Muscle of back (tissue), 11 donors: ENCODE results near the gene IL17RD. TPM values are rescaled to one million over a fixed set of nuclear protein-coding genes. Genes with fewer than 3 reads are reported as not detected.

Experiments used
- DNase-seq, 3 donors: peaks; one replicate each; pipeline versions ENCODE4 v3.0.0 to v3.0.0-alpha.2; 2013
- polyA plus RNA-seq, 10 donors: library from polyadenylated mRNA; unstranded; fragments of 120-200 nt; gene quantifications; one replicate each; pipeline ENCODE4 v1.2.1, GENCODE V29; 2013; ENCODE audit not compliant: insufficient read length in 10 of 10

Gene IL17RD
- polyA plus RNA-seq, 10 donors: 22.6 to 36.7 (median 29.0) TPM

DNA sequence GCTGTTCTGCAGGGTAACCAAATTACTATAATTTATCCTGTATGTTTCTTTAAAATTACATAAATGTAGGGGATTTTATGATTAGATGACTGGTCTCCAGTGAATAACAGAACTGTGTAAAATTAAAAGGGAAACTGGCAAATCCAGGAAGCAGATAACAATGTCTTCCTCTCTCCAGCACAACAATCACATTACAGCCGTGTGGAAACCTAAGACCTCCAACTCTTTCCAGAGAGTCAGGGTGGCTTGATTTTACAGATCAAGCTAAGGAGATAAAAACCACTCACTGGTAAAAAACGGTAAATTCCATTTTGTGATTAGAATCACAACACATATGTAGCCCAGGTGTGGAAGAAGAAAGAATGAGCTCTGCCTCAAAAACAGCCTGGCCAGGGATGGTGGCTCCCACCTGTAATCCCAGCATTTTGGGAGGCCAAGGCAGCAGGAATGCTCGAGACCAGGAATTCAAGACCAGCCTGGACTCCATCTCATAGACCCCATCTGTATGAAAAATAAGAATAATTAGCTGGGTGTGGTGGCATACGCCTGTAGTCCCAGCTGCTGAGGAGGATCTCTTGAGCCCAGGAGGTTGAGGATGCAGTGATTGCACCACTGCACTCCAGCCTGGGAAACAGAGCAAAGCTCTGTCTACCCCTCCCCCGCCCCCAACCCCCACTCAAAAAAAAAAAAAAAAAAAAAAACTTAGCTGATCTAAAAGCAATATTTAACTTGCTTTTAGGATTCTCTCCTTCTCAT lies 29.0 kb downstream of the IL17RD start:
- DNase-seq: no peak

DNA sequence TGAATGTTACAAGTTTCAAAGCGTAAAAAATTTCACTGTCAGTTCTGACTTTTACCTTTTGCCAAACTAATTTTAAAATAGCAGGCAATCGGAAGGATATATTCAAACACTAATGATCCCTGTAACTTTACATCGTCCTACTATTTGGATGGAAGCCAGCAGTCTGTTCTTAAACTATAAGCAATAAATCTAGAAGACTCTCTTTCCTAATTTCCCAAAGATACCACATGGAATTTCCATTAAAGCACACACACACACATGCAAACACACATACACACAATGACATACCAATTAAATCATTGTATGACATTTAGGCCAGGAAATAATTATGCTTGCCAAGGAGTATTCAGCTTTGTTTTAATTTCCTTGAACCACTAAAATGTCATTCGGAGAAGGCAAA lies 32.0 kb downstream of the IL17RD start:
- DNase-seq: peak in 1 of 3 donors; percentile 67

DNA sequence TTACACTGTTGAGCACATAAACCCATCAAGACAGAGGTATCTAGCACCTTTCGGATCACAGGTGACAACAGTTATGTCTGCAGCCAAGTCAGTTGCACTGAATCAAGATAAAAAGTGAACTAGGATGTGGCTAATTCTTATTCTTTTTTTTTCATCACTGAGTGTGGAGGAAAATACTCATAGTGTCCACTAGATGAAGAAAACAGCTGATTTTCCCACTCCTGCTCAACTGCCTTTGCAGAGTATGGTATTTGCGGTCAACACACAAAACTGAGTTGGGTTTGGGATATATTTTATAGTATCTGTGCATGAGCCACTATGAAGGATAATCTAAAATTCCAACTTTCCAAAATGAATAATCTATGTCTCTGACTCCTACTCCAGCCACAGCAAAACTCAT lies 32.5 kb downstream of the IL17RD start:
- DNase-seq: peak in 1 of 3 donors; percentile 63

DNA sequence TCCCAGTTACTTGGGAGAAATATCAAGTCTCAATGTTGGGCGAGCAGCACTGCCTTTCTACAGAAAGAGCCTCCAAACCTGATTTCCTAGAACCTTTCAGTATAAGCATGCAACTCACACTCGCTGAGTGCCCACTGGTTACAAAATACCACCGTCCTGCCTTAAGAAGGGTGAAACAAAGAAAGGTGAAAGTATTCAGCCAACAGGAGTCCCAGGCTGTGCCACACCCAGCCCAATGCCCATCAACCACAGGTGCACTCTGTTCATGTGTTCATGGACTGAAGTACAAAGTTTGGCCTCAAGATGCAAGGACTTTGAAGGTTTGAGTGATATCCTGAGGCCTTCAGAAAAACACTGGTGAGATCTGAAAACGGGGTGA lies 34.0 kb downstream of the IL17RD start:
- DNase-seq: no peak

DNA sequence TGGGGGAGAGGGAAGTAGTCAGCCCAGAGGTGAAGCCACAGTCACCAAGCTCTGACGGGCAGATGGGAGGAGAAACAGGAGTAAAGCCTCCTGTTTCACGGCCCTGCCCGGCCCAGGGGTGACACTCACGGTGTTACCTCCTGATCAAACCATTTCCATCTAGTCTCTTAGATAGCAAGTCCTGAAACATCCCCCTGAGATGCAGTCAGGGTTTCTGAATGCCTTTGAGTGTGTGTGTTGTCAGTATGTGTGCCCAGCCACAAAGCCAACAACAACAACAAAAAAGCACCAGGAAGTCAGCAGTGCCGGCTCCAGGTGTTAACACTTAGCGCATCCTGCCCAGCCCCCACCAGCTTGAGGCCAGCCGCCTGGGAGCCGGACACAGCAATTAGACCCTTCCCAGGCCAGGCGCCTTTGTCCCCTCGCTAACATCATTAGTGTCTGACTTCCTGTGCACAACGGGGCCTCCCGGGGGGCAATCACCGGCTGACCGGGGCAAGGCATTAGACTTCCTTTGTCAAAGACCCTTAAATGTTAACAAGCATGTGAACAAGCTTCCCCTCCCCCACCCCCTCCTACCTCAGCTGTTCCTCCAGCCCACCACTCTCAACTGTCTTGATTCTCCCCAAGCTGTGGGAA lies 34.5 kb downstream of the IL17RD start:
- peak in 1 of 3 donors; percentile 67 for DNase-seq

DNA sequence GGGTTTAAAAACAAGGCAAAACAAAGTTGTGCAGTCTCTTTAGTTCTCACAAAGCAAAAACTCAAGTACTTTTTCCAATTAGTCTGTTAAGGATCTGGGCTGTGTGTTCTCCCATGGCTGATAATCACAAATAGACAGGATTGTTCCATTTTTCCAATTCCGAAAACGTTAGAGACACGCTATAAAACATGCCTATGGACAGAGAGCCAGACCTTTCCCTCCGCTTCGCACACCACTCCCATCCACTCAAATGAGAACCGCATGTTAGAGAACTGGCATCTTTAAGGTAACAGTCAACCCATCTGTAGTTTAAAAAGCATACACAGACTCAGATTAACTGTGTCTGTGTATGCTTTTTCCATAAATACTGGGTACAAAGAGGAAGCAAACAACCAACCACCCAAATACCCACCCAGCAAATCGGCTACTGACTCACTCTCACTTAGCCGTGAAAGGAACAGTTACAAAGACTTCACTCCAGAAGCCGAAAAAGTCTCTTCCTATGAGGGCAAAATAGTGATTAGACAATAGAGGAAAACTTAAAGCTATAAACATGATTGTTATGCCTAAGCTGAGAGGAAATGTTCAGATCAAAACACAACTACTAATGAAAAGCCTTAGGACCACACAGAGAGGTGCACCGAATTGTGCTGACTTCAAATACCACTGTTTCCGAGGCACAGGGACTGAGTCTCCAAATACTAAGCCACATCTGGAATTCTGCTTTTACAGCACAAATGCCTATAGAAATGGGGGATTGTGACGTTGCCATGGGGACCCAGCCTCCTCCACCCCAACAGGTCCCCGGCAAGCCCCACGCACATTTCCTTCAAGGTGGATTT lies 36.1 kb downstream of the IL17RD start:
- peak in 2 of 3 donors; percentile 64 to 85 for DNase-seq

DNA sequence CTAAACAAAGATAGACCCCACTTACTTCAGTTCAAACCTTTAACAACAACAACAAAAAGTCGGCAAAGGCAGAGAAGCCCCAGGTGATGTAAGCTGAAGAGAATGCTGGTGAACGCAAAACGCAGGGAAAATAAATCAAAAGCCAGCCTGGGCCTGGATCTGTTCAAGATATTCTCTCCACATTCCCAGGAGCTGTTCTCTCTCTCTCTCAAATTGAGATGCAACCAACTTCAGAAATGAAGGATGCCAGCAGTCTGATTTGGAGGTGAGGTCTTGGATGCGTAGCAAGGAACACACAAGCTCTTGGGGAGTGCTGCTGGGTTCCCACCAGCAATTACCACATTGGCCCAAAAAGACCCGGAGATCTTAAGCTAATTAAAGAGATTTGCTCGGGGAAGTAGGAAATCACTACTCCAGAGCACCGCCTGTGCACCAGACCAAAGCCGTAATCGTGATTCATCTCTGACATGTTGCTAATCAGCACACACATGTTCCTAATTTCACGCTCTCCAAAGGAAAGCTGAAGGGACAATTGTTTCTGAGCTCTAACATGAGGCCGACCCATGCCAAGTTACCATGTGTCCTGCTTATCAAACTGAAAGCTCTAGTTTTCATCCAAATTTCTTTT lies 37.1 kb downstream of the IL17RD start:
- DNase-seq: peak; percentile 67 to 88 (median 78)

DNA sequence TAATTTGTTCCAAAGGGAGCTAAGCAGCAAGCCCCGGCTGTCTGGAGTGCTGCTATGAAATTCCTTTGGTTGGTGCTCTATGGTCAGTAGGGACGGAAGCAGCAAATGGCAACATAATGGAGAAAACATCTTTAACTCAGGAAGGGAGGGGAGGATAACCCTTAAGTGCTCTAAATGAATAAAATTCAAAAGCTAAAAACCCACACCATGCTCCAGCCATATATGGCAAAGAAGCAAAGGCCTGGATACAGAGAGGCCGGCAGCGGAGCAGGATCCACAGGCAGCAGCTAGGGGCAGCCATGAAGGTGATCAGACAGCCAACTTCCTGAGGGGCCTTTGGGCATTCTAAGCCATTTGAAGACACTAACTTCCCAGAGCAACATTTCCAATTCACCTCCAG lies 38.9 kb downstream of the IL17RD start:
- DNase-seq: no peak

DNA sequence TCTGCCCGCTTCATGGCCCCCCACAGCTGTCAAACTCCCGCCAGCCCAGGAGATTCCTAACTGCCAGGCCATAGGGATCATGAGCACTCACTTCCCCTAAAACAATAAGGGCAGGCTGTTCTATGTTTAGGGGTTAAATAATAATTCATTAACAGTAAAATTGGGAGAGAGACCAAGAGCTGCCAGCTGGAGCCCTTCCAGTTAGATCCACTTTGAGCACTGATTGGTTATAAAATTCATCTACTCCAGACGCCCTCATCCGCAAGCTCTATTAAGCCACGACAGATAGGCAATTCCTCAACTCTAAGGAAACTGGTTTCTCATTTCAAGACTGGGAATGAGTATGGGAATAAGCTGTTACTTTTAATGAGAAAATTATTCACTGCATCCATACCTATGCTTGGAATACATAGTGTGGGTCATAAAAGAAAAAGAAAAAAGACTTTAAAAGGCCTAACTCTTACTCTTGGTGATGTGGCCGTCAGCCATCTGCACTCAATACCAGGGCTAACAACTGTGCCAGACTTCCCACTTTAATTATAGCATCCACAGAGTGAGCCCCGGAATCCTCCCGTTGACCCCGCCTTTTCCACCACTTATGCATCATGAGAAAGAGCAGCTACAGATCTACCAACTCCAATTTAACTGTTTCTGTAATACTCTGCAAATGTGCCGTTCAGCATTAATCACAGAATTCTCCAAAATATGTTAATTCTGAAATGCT lies 44.5 kb downstream of the IL17RD start:
- no peak for DNase-seq

DNA sequence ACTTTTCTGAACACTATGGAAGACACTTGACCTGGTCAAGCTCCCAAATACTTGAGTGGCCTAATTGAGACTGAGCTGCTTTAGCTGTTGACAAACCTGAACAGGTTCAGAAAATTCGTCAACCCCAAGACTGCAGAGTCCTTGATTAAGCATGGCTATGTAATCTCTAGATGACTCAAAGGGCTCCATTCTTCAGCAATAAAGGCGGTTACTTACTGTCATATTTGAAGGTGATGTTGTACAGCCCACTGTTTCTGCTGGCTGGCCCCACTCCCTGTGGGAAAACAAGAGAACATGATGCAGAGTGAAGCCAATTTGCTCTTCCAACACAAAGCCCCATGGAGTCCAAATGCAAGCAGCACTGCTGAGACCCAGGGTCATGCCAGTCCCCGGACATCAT lies 45.1 kb downstream of the IL17RD start:
- DNase-seq: no peak

DNA sequence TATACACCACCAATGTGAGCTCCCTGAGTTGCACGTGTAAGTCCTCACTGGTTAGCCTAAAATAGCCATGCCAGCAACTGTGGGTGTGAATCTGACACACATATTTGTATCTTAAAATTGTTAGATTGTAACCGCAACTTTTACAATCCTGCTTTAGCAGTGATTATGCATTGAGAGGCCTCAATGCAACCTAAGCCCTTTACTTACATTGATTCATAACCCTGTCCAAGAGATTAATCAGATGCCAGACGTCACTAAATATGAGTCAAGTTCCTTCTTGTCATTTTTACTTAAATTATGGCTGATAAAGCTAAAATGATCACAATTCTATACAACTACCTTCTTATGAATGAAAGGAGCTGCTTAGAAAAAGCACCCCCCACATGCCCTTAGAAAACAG lies 46.9 kb downstream of the IL17RD start:
- DNase-seq: no peak

DNA sequence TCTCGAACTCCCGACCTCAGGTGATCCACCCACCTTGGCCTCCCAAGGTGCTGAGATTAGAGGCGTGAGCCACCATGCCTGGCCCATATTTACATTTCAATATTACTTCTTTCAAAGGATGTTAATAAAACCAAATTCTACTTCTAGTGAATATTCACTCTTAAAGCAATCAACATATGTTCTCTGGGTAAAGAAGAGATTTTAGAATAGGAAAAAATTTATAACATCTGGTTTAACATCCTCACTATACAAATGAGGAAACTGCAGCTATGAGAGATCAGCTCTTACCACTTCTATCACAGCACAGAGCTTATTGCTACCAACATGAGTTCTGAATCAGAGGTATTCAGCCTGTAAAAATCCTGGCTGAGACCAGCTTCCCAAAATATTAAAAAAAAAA lies 48.7 kb downstream of the IL17RD start:
- DNase-seq: no peak

DNA sequence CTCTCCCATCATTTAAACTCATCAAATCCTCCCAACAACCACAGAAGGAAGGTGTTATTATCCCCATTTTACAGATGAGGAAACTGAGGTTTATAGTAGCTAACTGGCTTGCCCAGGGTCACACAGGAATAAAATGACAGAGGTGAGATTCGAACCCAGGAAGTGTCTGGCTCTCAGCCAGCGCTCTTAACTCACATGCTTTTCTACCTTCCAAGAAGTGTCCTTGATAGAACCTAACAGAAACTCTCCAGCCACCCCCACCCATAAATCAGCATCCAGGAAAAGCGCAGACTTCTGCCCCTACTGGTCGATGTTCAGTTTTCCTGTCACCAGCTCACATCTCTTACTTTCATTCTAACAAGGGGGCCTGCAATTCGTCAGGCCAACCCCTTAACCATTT lies 52.9 kb downstream of the IL17RD start:
- DNase-seq: no peak

DNA sequence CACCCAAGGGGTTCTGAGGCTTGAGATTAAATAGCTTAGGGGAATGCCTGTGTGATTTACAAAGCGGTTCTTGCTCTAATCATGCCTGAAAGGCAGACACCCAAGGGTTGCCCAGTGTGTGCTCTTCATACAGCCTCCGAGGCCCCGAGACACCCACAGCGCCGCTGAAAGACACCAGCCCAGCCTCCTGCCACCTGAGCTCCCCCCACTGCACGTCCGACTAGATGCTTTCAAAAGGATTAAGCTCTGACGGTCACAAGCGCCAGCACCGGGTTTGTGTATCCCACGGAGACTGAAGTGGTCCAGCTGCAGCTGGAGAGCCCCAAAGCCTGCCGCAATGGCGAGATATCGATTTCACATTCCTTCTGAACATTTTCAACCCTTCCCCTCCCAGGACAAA lies 54.4 kb downstream of the IL17RD start:
- DNase-seq: peak in 2 of 3 donors; percentile 34 to 76

DNA sequence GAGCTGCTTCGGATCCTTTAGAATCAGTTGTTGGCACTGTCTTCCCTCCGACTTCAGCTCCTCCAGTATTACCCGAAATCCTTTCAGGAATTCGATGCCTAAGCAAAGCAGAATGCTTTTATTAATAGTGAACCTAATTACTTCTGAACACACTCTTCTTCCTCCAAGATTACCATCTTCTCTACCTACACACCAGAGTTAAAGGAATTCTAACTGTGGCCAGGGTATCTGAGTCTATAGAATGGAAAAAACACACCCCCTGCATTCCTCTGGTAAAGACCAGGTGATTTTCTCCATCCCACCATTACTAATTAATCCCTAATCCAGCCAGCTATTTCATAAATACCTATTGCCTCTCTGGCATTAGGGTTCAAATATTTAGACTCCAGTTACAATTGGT lies 54.9 kb downstream of the IL17RD start:
- DNase-seq: no peak

DNA sequence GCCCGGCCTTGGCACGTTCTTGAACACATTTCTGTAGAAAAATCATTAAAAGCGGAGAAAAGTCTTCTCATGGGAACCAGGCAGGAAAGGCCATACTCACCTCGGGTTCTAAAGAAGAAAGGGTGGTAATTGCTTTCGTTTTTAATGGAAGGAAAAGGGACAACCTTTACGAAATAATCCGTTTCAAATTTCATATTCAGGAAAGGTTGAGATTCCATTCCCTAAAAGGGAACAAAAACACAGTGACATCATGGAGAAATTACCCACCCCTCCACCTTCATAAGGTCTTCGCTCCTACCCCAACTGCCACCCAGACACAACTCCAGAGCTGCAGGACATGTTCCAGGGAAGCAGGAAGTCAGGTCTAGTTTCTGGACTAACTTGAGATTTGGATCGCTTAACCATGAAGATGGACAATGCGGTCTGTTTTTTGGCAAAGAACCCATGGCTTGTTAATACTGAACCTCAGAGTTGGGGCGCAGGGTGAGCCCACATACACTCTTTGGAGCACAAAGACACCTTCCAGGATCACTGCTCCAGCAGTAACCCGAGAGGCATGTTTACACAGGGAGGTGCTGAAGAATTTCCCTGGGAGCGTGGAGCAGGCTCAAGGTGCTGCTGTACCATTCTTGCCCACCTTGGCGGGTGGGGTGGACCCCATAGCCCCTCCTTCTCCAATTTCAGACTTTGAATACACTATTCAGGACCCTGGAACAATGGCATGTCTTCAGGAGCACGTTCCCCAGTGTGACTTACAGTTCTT lies 55.5 kb downstream of the IL17RD start:
- no peak for DNase-seq

DNA sequence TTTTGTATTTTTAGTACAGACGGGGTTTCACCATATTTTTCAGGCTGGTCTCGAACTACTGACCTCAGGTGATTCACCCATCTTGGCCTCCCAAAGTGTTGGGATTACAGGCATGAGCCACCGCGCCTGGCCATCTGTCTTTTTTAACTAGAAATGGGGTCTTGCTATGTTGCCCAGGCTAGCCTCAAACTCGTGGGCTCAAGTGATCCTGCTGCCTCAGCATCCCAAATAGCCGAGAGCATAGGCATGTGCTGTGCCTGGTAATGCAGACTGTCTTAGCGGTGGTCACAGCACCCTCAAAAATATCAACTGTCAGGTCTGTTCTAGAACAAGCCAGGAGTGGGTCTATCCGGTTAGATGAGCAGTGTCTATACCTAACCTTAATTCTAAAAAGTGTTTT lies 56.5 kb downstream of the IL17RD start:
- no peak for DNase-seq

DNA sequence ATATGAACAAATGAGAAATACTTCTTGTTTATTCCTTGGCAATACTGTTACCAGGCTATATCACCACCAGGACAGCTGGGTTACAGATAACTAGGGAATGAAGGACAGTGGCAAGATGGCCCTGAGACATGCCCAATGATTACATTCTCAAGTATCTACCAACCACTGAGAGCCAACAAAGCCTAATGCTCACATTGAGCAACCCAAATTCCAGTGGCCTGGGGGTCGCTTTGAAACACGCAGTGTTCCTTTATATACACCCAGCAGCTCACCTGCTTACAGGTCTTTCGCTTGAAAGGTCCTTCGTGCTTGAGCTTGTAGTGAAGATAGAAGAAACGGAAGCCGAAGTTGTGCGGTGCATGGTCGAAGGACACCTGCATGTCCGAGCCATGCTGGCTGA lies 59.6 kb downstream of the IL17RD start:
- DNase-seq: no peak

DNA sequence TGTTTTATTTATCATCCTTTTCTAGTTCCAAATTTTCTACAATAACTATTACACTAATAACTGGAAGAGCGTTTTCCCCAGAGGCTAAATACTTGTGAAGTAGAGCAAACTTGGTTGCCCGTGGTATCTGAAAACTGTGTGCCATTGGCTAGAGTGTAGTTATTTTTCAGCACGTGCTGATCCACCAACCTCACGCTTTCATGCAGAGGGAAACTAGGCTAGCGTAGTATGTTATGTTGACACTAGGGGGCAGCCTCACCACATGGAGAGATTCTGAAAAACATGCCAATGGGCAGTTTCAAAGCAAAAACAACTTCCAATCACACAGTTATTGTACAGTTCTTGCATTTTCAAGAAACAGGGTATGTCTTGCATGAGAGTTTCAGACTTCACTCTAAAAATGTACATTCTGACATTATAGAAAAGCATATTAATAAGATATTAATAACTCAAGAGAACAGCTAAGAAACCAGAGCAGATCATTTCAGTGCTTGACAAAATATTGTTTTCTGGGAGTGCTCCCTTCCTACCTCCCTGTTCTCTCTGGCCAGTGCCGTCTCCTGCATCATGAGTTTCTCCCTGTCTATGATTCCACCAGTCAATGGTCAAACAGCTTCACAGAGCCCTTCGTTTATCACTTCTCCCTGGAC lies 65.0 kb downstream of the IL17RD start:
- DNase-seq: peak; percentile 73 to 91 (median 78)
